HEK293T (cell line): Measurements from ENCODE around the gene CWC15.
"Not testable (repeated sequence)": the region's sequence is repeated elsewhere in the genome, so short reads cannot be mapped to it uniquely, and the experiment has no call there.

ENCODE experiments used
- CTCF ChIA-PET: fragments of 350-600 bp; formaldehyde crosslinking; extraction: SDS; loops from one replicate; lab custom pipeline; 2021; ENCODE audit warnings: antibody characterized with exemption, inconsistent platforms; lab: Yijun Ruan, JAX
- POLR2A ChIA-PET: fragments of 350-600 bp; formaldehyde crosslinking; extraction: SDS; loops from one replicate; lab custom pipeline; 2020; ENCODE audit warnings: antibody characterized with exemption, inconsistent platforms; lab: Yijun Ruan, JAX
- DNase-seq: peaks from one replicate; pipeline ENCODE4 v3.0.0; 2012; ENCODE audit warnings: mixed read lengths; ENCODE audit errors: extremely low spot score
- ARNT ChIP-seq: fragments of 450-650 bp; IDR thresholded peaks from 2 replicates; pipeline ENCODE4 v1.6.1; 2017; ENCODE audit warnings: mild to moderate bottlenecking
- BHLHE40 ChIP-seq: fragments of 450-650 bp; IDR thresholded peaks from 2 replicates; pipeline ENCODE4 v1.6.1; 2016; ENCODE audit warnings: mild to moderate bottlenecking, moderate library complexity, borderline replicate concordance
- CTBP1 ChIP-seq: fragments of 450-650 bp; IDR thresholded peaks from 2 replicates; pipeline ENCODE4 v1.6.1; 2016; ENCODE audit warnings: borderline replicate concordance
- ELF4 ChIP-seq: fragments of 450-650 bp; IDR thresholded peaks from 2 replicates; pipeline ENCODE4 v1.6.1; 2017; ENCODE audit warnings: antibody characterized with exemption
- FOXA1 ChIP-seq: fragments of 450-650 bp; IDR thresholded peaks from 2 replicates; pipeline ENCODE4 v1.6.1; 2016; ENCODE audit warnings: mild to moderate bottlenecking
- FOXK2 ChIP-seq: fragments of 450-650 bp; IDR thresholded peaks from 2 replicates; pipeline ENCODE4 v1.6.1; 2016; ENCODE audit warnings: mild to moderate bottlenecking
- FOXM1 ChIP-seq: fragments of 450-650 bp; IDR thresholded peaks from 2 replicates; pipeline ENCODE4 v1.6.1; 2017; ENCODE audit warnings: mild to moderate bottlenecking, borderline replicate concordance
- HDGF ChIP-seq: fragments of 450-650 bp; IDR thresholded peaks from 2 replicates; pipeline ENCODE4 v1.6.1; 2017; ENCODE audit warnings: antibody characterized with exemption, borderline replicate concordance
- L3MBTL2 ChIP-seq: fragments of 450-650 bp; conservative IDR thresholded peaks from 2 replicates; pipeline ENCODE4 v1.6.1; 2016; ENCODE audit warnings: mild to moderate bottlenecking
- LEF1 ChIP-seq: fragments of 450-650 bp; IDR thresholded peaks from 2 replicates; pipeline ENCODE4 v1.6.1; 2017; ENCODE audit warnings: mild to moderate bottlenecking, borderline replicate concordance
- NFRKB ChIP-seq: fragments of 450-650 bp; IDR thresholded peaks from 2 replicates; pipeline ENCODE4 v1.6.1; 2016; ENCODE audit warnings: mild to moderate bottlenecking, moderate library complexity
- PKNOX1 ChIP-seq: fragments of 450-650 bp; IDR thresholded peaks from 2 replicates; pipeline ENCODE4 v1.6.1; 2016
- SP1 ChIP-seq: fragments of 450-650 bp; IDR thresholded peaks from 2 replicates; pipeline ENCODE4 v1.6.1; 2017
- SUZ12 ChIP-seq: fragments of 450-650 bp; IDR thresholded peaks from 2 replicates; pipeline ENCODE4 v1.6.1; 2016; ENCODE audit warnings: mild to moderate bottlenecking
- TARDBP ChIP-seq: fragments of 450-650 bp; IDR thresholded peaks from 2 replicates; pipeline ENCODE4 v1.6.1; 2016
- ZNF384 ChIP-seq: fragments of 450-650 bp; IDR thresholded peaks from 2 replicates; pipeline ENCODE4 v1.6.1; 2016

Gene CWC15

GRCh38 chr11:94924612-94925011 lies 48.7 kb downstream of the CWC15 start:
- CTCF ChIA-PET = no interaction called here
- POLR2A ChIA-PET = no interaction called here
- no peak for DNase-seq
- TF ChIP-seq L3MBTL2 (no peak), ARNT (no peak), FOXA1 (no peak)

- ChIA-PET POLR2A (no interaction called here), CTCF (no interaction called here)
- no peak for DNase-seq
- TF ChIP-seq ELF4 = no peak
- no peak for TF ChIP-seq ARNT
- TF ChIP-seq LEF1 = no peak
- TF ChIP-seq L3MBTL2 = no peak
- TF ChIP-seq FOXA1 = no peak
- no peak for TF ChIP-seq BHLHE40
- TF ChIP-seq ZNF384 = no peak
- TF ChIP-seq CTBP1 = no peak
- TF ChIP-seq SP1 = no peak
- no peak for TF ChIP-seq SUZ12
- no peak for TF ChIP-seq PKNOX1
- TF ChIP-seq NFRKB = no peak
- TF ChIP-seq FOXM1 = no peak
These were observed 49.2 kb downstream of the CWC15 start for GRCh38 chr11:94924171-94924572.

GRCh38 chr11:94923004-94923334 lies 50.4 kb downstream of the CWC15 start:
- ChIA-PET CTCF (no interaction called here), POLR2A (no interaction called here)
- TF ChIP-seq ELF4 (no peak), SP1 (no peak), FOXK2 (no peak), NFRKB (no peak), HDGF (no peak), PKNOX1 (no peak), TARDBP (no peak), CTBP1 (no peak), BHLHE40 (no peak), ZNF384 (no peak), SUZ12 (no peak), L3MBTL2 (no peak), LEF1 (no peak), FOXA1 (no peak), ARNT (no peak), FOXM1 (no peak)
- no peak for DNase-seq

GRCh38 chr11:94922321-94923003 lies 50.9 kb downstream of the CWC15 start:
- ChIA-PET CTCF (no interaction called here), POLR2A (no interaction called here)
- TF ChIP-seq FOXK2 (no peak), ELF4 (no peak), CTBP1 (no peak), HDGF (no peak)
- DNase-seq = no peak

- CTCF ChIA-PET = no interaction called here
- TF ChIP-seq SP1 (no peak), ELF4 (no peak), HDGF (no peak), FOXA1 (no peak), LEF1 (no peak), CTBP1 (no peak), TARDBP (no peak), PKNOX1 (no peak), ZNF384 (no peak), FOXM1 (no peak), SUZ12 (no peak), NFRKB (no peak), BHLHE40 (no peak), FOXK2 (no peak), ARNT (no peak), L3MBTL2 (no peak)
- POLR2A ChIA-PET = no interaction called here
- DNase-seq = no peak
These were observed 53.0 kb downstream of the CWC15 start for GRCh38 chr11:94920311-94920710.

- CTCF ChIA-PET, DNase-seq, POLR2A ChIA-PET: not testable (repeated sequence)
These were observed 59.5 kb downstream of the CWC15 start for GRCh38 chr11:94913718-94914394.

- DNase-seq = no peak
- TF ChIP-seq L3MBTL2 = no peak
- TF ChIP-seq SP1 = no peak
- no peak for TF ChIP-seq FOXM1
- TF ChIP-seq ARNT = no peak
- no peak for TF ChIP-seq FOXK2
- TF ChIP-seq HDGF = no peak
- TF ChIP-seq PKNOX1 = no peak
- no peak for TF ChIP-seq ZNF384
- TF ChIP-seq CTBP1 = no peak
- no peak for TF ChIP-seq FOXA1
- TF ChIP-seq LEF1 = no peak
- no peak for TF ChIP-seq ELF4
- TF ChIP-seq SUZ12 = no peak
- no peak for TF ChIP-seq BHLHE40
- TF ChIP-seq TARDBP = no peak
- no peak for TF ChIP-seq NFRKB
- ChIA-PET POLR2A (no interaction called here), CTCF (no interaction called here)
These were observed 60.5 kb downstream of the CWC15 start for GRCh38 chr11:94912806-94913205.
